Activated CD4-positive, alpha-beta T cell treated with anti-CD3 and anti-CD28 coated beads, Interleukin-2, amount 50 U/mL, for 48 hours (primary cell): ENCODE measurements around the gene VSIR.

Experiments used
- DNase-seq, 2 experiments: peaks; one replicate each; pipeline ENCODE4 v3.0.0-alpha.2; 2020

VSIR gene

DNA sequence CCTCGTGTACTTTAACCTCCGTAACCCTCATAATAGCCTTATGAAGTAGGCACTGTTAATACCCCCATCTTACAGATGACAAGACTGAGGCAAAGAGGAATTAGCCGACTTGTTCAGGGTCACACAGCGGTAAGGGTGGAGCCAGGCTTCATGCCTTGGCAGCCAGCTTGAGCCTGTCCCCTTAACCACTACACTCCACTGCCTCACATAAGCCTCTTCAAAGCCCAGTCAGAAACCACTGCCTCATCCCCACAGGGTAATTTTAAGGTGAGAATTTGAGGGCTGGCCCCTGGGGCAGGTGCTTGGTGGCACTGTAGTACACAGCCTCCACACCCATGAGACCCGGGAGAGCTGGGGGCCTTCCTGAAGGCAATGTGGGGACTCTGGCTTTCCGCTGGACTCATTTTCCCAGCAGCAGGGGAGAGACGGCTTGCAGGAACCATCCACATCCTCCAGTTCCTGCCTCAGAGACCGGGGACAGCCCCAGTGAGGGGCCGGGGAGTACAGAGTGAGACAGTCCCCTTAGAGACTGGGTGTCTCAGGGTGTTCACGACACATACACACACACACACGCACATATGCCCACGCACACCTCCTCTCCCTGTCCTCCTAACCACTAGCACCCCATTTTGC, 46.1 kb downstream of the VSIR start:
- DNase-seq: peak; percentile 70 to 77

GRCh38 chr10:71726580-71727104, 46.7 kb downstream of the VSIR start:
- peak; percentile 64 to 72 for DNase-seq

DNA sequence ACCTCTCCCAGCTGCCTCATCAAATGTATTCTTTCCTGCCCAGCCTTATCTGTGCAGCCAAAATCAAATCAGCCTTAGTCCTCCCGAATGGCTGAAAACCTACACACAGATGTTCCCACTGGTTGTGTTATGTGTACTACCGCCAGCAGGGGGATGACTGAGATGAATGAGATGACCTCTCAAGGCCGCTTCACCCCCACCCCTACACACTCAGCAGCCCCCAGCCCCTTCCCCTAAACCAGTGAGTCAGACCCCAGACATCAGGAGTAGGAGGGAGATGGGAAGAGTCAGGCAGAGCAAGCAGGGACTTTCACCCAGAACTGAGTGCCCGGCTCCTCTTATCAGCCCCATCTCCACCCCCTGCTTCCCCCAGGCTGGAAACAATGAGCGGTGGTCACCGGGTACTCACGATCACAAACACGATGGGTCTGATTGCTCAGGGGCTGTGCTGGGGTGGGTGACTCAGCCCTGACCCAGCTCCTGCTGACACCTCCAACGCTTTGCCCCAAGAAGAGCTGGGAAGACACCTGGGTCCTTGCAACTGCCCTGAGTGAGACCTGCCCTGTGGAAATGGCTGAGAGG, 47.2 kb downstream of the VSIR start:
- DNase-seq: peak; percentile 86 to 91

DNA sequence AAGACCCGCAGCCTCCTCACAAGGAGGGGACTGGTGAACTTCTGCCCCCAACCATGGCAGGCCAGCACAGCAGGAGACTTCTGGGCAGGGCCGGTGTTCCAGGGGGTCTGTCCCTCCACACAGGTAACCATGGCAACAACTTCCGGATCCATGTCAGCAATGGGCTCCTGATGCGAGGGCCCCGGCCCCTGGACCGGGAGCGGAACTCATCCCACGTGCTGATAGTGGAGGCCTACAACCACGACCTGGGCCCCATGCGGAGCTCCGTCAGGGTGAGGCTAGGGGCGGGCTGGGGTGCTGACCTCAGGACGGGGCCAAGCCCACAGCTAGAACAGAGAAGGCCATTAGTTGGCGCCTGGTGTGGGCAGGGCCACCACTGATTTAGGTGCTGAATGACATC, 48.1 kb downstream of the VSIR start:
- DNase-seq: no peak

DNA sequence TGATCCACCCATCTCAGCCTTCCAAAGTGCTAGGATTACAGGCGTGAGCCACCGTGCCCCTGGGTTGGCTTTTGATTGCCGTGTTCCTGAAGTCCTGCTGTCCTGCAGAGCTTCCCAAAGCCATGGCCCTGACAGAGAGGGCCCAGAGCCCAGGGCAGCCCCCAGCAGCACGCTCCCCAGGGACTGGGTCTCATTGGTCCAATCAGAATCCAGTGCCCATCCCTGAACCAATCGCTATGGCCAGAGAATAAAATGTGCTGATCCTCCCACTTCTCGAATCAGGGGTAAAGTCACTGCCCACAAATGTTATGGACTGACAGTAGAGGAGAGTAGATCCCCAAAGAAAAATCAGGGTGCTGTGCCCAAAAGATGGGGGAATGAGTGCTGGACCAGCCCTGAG, 48.8 kb downstream of the VSIR start:
- DNase-seq: no peak

- no peak for DNase-seq
Observed at GRCh38 chr10:71723311-71723710, 50.0 kb downstream of the VSIR start.

GRCh38 chr10:71722849-71723248, 50.5 kb downstream of the VSIR start:
- no peak for DNase-seq

DNA sequence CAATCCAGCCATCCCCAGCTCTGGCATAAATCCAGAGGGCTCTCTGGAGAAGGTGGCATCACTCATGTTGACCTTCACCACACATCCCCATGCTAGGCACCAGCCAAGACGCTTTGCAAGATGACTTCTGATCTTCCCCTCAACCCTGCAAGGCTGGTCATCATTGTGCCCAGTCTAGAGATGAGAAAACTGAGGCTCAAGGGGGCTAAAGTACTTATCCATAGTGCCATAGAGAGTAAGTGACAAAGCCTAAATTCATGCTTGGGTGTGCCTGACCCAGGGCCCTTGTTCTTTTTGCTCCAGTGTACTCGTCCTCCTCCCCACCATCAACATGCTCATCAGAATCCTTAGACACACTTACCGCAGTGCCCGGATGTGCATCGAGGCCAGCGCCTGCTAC, 52.0 kb downstream of the VSIR start:
- DNase-seq: no peak

GRCh38 chr10:71720288-71720687, 53.0 kb downstream of the VSIR start:
- DNase-seq: no peak

DNA sequence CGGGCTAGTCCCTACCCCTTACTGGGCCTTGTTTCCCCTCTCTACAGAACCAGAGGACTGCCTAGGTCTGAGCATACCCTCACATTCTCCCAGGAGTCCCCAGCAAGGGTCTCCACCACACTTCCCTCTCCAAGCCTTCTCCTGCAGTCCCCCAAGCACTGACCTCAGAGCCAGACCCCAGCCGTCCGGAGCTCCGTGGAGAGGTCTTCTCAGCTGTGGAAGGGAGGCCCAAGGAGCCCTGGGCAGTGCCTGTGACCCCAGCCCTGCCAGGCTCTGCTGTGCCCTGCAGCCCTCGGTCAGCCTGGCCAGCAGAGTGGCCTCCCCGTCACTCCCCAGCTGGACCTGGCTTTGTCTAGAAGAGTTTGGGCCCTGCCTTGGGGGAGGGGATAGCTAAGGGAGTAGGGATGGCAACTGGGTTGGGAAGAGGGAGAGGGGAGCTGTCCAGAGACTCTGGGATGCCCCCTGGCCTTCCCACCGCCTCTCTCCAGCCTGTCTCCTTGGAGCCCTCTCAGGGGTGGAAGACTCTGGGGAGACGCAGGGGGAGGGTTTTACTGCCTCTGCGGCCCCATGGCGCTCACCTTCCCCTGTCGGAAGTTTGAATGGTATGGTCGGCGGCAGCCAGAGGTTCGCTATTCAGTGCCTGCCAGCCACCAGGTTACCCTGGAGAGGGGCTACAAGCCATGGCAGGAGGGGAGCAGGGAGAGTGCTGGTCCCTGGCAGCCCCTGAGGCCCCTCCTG, 53.7 kb downstream of the VSIR start, which contains the start of gene C10orf105:
Gene C10orf105, minus strand, starts transcription at position 315 of the 738 bp plus-strand sequence. CDS start 3,441 bp downstream, outside the sequence.
- DNase-seq: no peak

GRCh38 chr10:71719042-71719441, 54.3 kb downstream of the VSIR start:
- no peak for DNase-seq

- no peak for DNase-seq
Observed at GRCh38 chr10:71718165-71718698, 55.1 kb downstream of the VSIR start.

DNA sequence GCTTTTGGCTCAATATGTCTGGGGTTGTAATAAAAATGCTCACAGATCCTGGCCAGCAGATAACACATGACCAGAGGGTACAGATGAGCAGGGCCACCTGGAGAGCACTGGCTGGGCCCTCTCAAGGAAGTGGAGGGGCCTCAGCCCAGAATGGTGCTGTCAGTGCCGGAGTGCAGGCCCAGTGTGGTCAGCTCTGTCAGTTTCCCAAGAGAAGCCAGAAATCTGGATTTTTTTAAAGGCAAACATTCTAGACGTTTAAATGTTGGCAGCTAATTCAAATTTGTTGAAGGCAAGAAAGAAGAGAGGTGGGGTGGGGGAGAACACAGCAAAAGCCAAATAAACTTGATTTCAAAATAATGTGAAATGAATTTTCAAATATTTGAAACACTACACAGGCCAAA, 55.8 kb downstream of the VSIR start:
- DNase-seq: no peak

- no peak for DNase-seq
Observed at GRCh38 chr10:71717056-71717455, 56.3 kb downstream of the VSIR start.

DNA sequence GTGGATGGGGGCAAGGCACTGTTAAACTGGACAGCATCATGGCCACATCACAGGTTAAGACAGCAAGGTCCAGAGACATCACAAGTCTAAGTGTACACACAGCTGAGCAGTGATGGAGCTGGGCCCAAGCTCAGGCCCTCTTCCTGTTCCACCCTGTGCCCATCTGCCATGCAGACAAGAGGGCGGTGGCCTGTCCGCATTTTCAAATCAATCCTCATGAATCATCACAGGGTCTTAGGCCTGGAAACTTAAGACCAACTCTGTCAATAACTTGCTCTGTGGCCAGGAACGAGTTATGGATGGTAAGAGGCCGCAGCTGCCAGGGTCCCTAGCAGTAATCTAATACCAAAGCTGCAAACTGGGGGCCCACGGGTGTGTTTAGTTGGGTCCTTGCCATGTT, 56.9 kb downstream of the VSIR start:
- DNase-seq: no peak

DNA sequence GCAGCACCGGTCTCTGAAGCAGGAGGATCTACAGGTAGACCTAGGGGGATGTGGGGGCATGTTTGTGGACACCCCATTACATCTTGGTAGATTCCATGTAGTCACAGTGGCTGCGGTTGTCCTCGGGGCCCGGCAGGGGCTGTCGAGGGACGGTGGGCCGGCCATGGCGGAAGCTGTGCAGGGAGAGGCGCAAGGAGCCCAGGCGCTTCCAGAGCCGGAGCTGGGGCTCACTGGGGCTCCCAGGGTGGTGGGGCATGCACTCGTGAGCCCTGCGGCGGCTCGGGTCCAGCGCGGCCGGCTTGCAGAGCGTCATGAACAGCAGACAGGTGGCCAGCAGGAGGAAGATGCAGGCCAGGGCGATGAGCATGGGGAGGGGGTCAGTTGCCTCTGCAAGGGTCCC, 57.5 kb downstream of the VSIR start:
- DNase-seq: no peak

GRCh38 chr10:71715026-71715425, 58.3 kb downstream of the VSIR start:
- DNase-seq: no peak

- DNase-seq: no peak
Observed at GRCh38 chr10:71714592-71714991, 58.7 kb downstream of the VSIR start.

DNA sequence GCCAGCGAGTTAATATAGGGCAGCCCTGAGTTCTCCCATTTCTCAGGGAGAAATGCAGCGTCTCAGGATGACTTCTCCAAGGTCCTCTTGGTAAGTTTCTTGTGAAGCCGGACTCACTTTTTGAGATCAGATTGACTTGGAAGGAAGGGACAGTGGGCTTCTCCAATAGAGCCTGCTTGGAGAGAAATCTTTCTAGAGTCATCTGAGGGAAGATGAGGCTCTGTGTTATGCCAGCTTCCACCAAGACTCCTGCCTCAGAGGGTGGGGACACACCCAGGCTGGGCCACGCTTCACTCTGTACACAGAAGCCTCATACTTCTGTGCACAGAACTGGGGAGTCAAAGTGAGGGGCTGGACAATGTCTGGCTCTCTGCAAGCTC, 59.3 kb downstream of the VSIR start:
- DNase-seq: no peak

- peak; percentile 52 to 61 for DNase-seq
Observed at GRCh38 chr10:71713135-71714030, 59.9 kb downstream of the VSIR start.

- DNase-seq: peak in 1 of 2 experiments; percentile 50
Observed at GRCh38 chr10:71712572-71713134, 60.7 kb downstream of the VSIR start.

DNA sequence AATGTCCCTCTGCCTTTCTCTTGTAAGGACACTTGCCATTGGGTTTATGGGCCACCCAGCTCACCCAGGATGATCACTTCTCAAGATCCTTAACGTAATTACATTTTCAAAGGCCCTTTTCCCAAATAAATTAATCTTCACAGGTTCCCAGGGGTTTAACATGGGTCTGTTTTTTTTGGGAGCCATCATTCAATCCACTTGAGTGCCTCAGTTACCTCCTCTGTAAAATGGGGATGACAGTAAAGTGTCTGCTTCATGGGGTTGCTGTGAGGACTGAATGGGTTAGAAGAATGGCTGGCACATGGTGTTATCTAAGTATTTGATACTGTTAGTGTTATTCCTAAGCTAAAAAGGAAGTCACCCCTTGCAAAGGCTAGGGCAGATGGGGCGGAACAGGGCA, 61.1 kb downstream of the VSIR start:
- DNase-seq: no peak
